HG03175 (cell line): ENCODE data around the gene SAMD14.
"Not testable (repeated sequence)": the region's sequence is repeated elsewhere in the genome, so short reads cannot be mapped to it uniquely, and the experiment has no call there.

Source experiments
- ATAC-seq: cut with Tn5 transposase; IDR thresholded peaks from one replicate; pipeline ENCODE4 v1.9.1; 2021; ENCODE audit warnings: mild to moderate bottlenecking, moderate library complexity; ENCODE audit not compliant: unreplicated experiment

Gene SAMD14

GRCh38 chr17:50078430-50078829 is 51.5 kb downstream of the SAMD14 start:
- no peak for ATAC-seq

- ATAC-seq, result no peak
Measured at GRCh38 chr17:50076591-50077235, 53.2 kb downstream of the SAMD14 start.

- ATAC-seq, result no peak
Measured at GRCh38 chr17:50076221-50076590, 53.8 kb downstream of the SAMD14 start.

- ATAC-seq, result no peak
Measured at GRCh38 chr17:50075446-50076032, 54.4 kb downstream of the SAMD14 start.

GRCh38 chr17:50074227-50074626 is 55.7 kb downstream of the SAMD14 start:
- ATAC-seq, result no peak

- no peak for ATAC-seq
Measured at GRCh38 chr17:50072925-50073324, 57.0 kb downstream of the SAMD14 start.

GRCh38 chr17:50072130-50072529 is 57.8 kb downstream of the SAMD14 start:
- ATAC-seq, result no peak

- ATAC-seq, result no peak
Measured at GRCh38 chr17:50071692-50072091, 58.3 kb downstream of the SAMD14 start.

- no peak for ATAC-seq
Measured at GRCh38 chr17:50070908-50071680, 58.9 kb downstream of the SAMD14 start.

GRCh38 chr17:50067996-50068395 is 62.0 kb downstream of the SAMD14 start:
- no peak for ATAC-seq

- ATAC-seq, result no peak
Measured at GRCh38 chr17:50066995-50067394, 63.0 kb downstream of the SAMD14 start.

GRCh38 chr17:50065056-50065455 is 64.9 kb downstream of the SAMD14 start:
- ATAC-seq, result no peak

GRCh38 chr17:50064253-50065001 is 65.5 kb downstream of the SAMD14 start:
- no peak for ATAC-seq

- no peak for ATAC-seq
Measured at GRCh38 chr17:50063561-50064252, 66.3 kb downstream of the SAMD14 start.

GRCh38 chr17:50062293-50063243 is 67.4 kb downstream of the SAMD14 start:
- ATAC-seq, result no peak

- ATAC-seq, result not testable (repeated sequence)
Measured at GRCh38 chr17:50061713-50062045, 68.3 kb downstream of the SAMD14 start.

- no peak for ATAC-seq
Measured at GRCh38 chr17:50060951-50061712, 68.8 kb downstream of the SAMD14 start.
